Epithelial cell of proximal tubule (primary cell): ENCODE results near the gene PRKCE. TPM values are rescaled to one million over a fixed set of nuclear protein-coding genes. Genes with fewer than 3 reads are reported as not detected.

ENCODE experiments used
- DNase-seq: peaks from one replicate; pipeline ENCODE4 v3.0.0-alpha.2; 2011; ENCODE audit warnings: low read depth
- H3K4me3 ChIP-seq: 2 replicates; pipeline ENCODE4 v1.5.1; 2011; ENCODE audit warnings: low read depth, mild to moderate bottlenecking, low read length
- total RNA-seq: library from RNA; depleted of rRNA; stranded (reverse); fragments of >200 nt; gene quantifications from 2 replicates; pipeline ENCODE4 v1.2.3, GENCODE V29; 2015
- TF ChIP-seq, protein P1 (sequence below): conservative IDR thresholded peaks from 2 replicates; pipeline ENCODE4 v1.5.1; 2012; ENCODE audit warnings: low read depth, mild to moderate bottlenecking, low read length

The PRKCE gene
- total RNA-seq, 1 donor from 2014 or later, result 2.5 TPM

DNA sequence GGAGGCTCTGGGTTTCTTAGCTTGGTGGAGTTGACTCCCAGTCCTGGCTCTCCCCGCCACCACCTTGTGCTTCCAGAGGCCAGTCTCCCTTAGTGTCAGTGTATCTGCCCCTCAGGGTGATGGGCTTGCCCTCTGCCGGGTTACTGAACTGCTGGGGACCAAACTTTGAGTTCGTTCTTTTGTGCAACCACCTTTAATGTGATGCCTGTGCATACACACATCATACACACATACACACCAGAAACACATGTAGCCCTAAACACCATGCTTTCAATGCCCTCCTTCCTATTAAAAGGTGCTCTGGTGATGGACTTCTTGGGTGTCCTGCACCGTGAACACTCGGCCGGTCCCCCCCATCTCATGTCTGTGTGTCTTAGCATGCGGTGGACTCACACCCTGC, 330.6 kb downstream of the PRKCE start:
- DNase-seq, result no peak
- H3K4me3 ChIP-seq, result no peak overlapping the region
- TF ChIP-seq, protein P1, sequence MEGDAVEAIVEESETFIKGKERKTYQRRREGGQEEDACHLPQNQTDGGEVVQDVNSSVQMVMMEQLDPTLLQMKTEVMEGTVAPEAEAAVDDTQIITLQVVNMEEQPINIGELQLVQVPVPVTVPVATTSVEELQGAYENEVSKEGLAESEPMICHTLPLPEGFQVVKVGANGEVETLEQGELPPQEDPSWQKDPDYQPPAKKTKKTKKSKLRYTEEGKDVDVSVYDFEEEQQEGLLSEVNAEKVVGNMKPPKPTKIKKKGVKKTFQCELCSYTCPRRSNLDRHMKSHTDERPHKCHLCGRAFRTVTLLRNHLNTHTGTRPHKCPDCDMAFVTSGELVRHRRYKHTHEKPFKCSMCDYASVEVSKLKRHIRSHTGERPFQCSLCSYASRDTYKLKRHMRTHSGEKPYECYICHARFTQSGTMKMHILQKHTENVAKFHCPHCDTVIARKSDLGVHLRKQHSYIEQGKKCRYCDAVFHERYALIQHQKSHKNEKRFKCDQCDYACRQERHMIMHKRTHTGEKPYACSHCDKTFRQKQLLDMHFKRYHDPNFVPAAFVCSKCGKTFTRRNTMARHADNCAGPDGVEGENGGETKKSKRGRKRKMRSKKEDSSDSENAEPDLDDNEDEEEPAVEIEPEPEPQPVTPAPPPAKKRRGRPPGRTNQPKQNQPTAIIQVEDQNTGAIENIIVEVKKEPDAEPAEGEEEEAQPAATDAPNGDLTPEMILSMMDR, result no peak

DNA sequence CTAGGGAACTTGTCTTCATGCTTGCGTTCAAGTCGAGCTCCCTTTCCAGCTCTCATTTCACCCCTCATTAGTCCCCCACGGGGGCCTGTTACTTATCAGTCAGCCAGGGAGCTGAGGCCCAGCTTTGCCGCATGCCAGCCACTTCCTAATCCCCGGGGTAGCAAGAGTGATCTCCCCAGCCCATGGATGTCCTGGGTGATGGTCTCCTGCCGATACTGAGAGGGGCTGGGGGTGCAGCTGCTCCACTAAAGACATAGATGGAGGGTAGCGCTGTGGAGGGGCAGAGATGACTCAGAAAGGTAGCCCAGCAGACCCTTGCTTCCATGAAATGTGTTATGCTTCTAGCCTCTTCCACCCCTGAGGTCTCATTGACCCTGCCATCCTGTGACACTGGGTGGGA, 331.7 kb downstream of the PRKCE start:
- DNase-seq, result no peak
- TF ChIP-seq, protein P1, result no peak
- H3K4me3 ChIP-seq, result no peak overlapping the region

DNA sequence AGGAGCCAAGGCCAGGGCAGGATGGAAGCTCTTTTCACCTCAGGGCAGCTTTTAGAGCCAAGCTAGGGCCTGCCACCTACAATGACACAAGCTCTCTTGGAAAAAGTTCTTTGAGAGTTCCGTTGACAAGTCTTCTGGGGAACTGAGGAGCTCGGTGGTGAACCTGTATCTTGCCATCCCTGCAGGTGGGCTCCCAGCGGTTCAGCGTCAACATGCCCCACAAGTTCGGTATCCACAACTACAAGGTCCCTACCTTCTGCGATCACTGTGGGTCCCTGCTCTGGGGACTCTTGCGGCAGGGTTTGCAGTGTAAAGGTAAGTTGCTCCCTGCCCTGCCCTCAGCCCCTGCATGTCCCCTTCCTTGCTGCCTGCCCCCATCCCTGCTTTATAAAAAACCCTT, 332.9 kb downstream of the PRKCE start:
- TF ChIP-seq, protein P1, result no peak

DNA sequence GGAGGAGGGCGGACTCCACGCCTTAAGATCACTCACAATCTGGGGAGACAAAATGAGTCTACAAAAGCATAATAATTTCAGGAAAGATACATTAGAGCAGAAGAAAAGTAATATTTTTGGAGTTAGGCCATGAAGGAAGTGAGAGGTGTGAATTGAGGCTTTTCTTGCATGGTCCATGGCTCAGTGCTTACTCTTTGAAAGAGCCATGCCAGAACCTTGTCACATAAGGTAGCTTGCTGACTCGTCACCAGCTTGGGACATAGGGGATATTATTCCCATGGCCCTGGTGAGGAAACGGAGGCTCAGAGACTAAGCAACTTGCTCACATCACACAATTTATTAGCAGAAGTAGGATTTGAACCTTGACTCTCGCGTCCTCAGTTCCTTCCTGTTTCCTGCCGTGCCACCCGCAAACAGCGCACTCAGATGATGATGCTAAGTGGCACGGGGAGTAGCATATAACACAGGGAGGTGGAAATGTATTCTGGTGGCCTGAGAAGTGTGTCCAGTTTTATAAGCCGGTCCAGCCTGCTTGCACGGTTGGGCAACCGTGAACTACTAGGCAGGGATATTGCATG, 333.5 kb downstream of the PRKCE start:
- no peak overlapping the region for H3K4me3 ChIP-seq
- TF ChIP-seq, protein P1, result no peak
- DNase-seq, result no peak

More for the DNA sequence above, 332.9 kb downstream of the PRKCE start:
- DNase-seq, result no peak
- H3K4me3 ChIP-seq, result no peak overlapping the region

DNA sequence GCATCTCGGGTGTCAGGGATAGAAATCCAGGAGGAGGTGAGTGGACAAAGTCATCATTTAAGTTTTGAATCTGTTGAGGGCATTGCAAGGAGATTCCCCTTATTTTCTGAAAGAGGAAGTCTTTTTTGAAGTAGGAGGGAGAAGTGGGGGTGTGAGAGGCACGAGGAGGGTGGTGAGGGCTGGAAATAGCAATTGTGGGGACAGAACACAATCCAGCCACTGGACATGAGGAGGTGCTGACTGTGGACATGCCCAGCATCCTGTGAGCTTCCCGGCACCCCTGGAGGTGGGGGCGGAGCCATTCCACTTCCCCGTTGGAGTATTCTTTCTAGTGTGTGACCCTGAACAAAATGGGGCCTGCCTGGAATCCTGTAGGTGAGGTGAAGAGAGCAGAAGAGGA, 335.0 kb downstream of the PRKCE start:
- no peak overlapping the region for H3K4me3 ChIP-seq
- TF ChIP-seq, protein P1, result no peak

DNA sequence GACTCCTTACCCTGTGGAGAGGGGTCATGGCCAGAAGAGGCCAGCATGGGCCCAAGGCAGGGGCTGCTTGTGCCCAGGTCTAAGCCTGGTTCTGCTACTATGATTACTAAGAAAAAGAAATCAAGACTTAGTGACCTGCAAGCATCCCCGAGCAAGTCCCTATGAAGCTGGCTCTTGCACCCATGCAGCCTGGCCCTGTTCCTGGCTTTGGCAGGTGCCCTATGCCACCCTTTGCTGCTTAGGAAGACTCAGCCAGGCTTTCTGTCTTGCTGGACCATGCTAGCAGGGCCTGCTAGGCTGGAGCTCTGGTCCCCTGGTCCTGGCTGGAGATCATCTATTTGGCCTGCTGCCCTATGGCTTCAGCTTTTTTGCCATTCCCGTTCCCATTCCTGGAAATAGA, 336.4 kb downstream of the PRKCE start:
- TF ChIP-seq, protein P1, result no peak
- H3K4me3 ChIP-seq, result no peak overlapping the region
- DNase-seq, result no peak

More for the DNA sequence above, 335.0 kb downstream of the PRKCE start:
- DNase-seq, result no peak

DNA sequence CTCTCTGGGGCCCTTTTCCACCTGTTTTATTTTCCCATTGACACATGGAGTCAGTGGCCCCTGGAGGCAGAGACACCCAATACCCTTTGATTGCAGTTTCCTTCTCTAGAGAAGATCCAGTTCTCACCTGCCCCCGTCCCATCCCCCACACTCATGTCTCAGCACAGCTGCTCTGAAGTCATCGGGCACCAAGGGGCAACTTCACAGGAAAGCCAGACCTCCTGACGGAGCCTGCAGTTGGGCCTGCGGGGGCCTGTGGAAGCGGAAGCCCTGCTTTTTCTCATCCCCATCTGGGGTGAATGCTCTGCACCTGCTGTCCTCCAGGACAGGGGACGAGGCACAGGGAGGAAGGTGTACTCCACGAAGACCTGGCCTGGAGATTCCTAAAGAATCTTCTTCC, 337.4 kb downstream of the PRKCE start:
- H3K4me3 ChIP-seq, result no peak overlapping the region
- TF ChIP-seq, protein P1, result no peak
- no peak for DNase-seq
